A549 treated with AZD9567 at 1 μM for 4 hours (cell line): ENCODE measurements around the gene TNXB. TPM values are rescaled to one million over a fixed set of nuclear protein-coding genes. Genes with fewer than 3 reads are reported as not detected.

ENCODE experiments used
- total RNA-seq: library from RNA; stranded (reverse); fragments of 200-300 nt; extraction: Qiagen RNA extraction; gene quantifications from 5 replicates; pipeline ENCODE4 v1.2.3, GENCODE V29; 2022; ENCODE audit not compliant: insufficient read depth

TNXB gene
- total RNA-seq: 0.56 to 0.68 TPM (median 0.61 TPM) in 4 of 5 replicates, not detected in the other

GRCh38 chr6:32109114-32109764 lies at the start of gene TNXB:
Gene TNXB (minus strand): TSS chr6:32109338. CDS start chr6:32098198, 11,140 bp downstream.

DNA sequence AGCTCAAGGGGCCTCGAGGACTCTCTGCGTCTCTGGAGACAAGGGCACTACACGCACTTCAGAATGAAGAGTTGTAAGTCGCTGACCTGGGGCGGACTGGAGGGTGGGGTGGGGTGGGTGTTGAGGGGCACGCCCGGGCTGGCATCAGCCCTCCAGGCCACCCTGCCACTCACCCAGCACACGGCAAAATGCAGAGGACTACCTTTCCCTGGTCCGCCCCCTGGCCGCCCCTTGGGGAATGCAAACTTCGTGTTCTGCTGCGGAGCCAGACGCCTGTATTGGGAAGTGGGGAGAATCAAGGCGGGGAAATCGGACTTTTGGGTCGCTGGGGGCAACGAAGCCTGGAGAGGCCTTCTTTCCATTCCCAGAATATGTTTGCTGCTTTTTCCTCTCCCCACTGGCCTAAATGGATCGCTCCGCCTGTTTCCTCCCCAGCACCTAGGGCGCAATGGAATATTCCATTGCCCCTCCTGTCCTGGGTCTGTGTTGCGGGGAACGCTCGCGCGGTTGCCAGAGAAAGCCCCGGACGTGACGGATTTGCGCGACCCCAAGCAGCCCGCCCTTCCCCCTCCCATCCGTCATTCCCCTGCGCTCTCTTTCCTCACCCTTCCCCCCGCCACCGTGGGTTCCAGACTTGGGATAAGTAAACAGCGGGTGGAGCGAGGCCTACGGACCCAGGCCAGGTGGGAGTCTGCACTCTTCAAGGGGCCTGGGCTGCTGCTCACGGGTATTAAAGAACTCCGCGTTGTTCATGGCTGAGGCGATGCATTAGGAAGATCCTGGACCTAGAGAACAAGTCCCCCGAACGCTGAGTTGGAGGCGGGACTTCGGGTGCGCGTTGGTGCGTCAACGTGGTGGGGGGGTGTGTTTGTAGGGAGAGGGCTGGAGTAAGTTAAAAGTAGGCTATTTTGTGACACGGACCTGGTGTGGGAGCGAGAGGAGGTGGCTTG lies 44.7 kb upstream of the TNXB start, which contains the start of gene PPT2:
Gene PPT2 (plus strand): TSS at position 578 of the 950 bp plus-strand sequence. CDS start 454 bp downstream, outside the sequence.

DNA sequence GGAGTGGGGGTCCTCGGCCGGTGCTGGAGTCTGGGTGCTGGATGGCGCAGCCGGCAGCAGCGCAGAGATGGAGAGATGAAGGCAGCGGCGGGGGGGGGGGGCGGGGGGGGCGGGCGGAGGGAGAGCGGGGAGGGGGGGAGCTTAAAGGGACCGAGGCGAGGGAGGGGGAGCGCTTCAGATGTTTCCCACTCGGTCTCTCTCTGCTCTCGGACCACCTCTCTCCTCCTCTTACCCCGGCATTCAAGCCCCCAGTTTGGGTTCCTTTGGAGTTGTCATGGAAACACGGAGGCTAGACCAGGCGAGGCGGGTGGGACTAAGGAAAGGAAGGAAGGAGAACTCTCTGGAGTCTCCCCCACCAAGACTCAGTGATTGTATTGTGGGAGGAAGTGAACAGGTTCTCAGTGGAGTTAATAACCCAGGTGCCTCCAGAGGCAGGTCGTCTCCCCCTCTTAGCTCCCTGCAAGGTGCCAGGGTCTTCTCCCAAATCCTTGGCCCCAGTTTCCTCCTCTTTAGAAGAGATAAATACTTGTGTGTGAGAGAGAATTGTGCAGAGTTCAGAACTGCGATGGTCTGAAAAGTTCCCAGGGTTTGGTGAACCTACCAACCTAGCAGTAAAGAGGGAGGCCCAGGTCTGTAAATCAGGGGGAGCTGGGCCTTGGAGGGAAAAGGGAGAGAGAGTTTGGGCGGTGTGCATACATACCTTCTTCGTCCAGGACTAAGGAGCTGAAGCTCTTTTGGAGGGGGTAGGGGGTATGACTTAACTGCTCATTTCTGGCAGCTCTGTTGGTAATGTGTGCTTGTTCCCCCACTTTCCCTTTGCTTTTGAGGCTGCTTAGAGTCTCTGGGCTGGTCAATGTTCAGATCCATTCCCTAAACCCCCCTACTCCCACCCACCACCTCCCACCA lies 43.0 kb upstream of the TNXB start, which contains the start of gene PRRT1:
Gene PRRT1 (minus strand): TSS at position 77 of the 906 bp plus-strand sequence. CDS start 112 bp downstream, outside the sequence.

DNA sequence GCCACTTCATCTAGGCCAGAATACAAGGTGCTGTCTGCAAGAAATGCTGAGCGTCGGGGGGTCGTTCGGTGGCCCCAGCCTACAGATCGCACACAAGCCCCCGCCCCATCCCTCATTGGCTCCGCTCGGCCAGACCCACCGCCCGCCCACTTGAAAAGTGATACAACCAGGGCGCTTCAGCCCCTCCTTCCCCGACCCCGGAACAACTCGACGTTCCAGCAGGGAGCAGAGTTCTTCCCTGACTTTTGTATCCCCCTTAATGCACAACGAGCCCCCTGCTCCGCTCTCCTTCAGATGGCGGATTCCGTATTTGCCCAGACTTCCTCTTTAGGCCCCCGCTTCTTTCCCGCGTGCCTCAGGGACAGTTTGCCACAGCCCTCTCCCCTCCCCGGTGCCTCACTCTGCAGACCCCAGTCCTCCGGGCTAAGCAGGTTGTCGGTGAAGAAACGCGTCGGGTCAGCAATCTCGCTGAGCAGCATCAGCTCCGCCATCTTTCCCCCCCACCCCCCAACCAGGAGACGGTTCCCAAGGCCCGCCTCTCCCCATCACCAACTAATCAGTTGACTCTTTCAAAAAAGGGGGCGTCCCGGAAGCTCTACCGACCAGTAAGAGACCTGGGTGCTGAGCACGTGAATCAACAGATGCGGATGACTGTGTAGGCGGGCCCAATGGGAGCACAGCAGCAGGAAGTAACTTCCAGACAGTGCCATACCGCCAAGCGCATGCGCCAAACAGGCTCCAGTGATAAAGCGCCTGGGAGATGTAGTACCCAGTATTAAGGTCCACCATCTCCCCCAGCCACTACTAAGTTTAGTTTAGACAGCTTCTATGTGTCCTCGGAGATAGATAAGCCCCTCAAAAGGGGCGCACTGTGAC lies 18.8 kb upstream of the TNXB start, which contains the start of gene ATF6B:
Gene ATF6B (minus strand): TSS at position 530 of the 876 bp plus-strand sequence. CDS start 39 bp downstream, at position 491.

GRCh38 chr6:32037598-32038524 lies 71.3 kb downstream of the TNXB start, which contains the start of gene CYP21A2:
Gene CYP21A2 (plus strand): TSS chr6:32038415. CDS start chr6:32038423, 8 bp downstream.

DNA sequence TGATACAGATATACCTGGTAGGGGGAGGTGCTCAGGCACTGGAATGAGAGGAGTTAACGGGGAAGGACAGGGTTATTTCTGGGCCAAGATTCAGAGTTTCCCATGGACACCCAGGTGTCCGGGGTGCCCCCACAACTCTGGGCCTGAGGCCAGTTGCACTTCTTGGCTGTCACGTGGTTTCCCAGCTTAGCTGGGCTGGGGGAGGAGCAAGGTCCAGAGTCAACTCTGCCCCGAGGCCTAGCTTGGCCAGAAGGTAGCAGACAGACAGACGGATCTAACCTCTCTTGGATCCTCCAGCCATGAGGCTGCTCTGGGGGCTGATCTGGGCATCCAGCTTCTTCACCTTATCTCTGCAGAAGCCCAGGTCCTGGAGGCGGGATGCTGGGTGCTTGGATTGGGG lies 94.6 kb downstream of the TNXB start, which contains the start of gene C4B:
Gene C4B (plus strand): TSS at position 249 of the 400 bp plus-strand sequence. CDS start 51 bp downstream, at position 300.

Other genes with a start within 250 kb of the TNXB start
- gene NEU1, start 246.5 kb downstream of the TNXB start, total RNA-seq: 27.6 to 34.9 TPM (median 30.4 TPM) in 5 replicates
- 0.05 TPM in 1 of 5 replicates, not detected in the others for gene SLC44A4, start 230.3 kb downstream of the TNXB start, total RNA-seq
- 25.4 to 29.9 TPM (median 28.1 TPM) in 5 replicates for gene EHMT2, start 211.6 kb downstream of the TNXB start, total RNA-seq
- gene ZBTB12, start 207.3 kb downstream of the TNXB start, total RNA-seq: 2.9 to 3.6 TPM (median 3.3 TPM) in 5 replicates
- gene C2, start 181.6 kb downstream of the TNXB start, total RNA-seq: 0.16 to 0.44 TPM (median 0.20 TPM) in 4 of 5 replicates, not detected in the other
- 1.3 to 2.6 TPM (median 2.4 TPM) in 5 replicates for gene CFB, start 163.2 kb downstream of the TNXB start, total RNA-seq
- 75.8 to 81.6 TPM (median 76.7 TPM) in 5 replicates for gene NELFE, start 150.4 kb downstream of the TNXB start, total RNA-seq
- gene SKIC2, start 150.2 kb downstream of the TNXB start, total RNA-seq: 25.9 to 29.7 TPM (median 26.7 TPM) in 5 replicates
- 11.5 to 12.7 TPM (median 11.8 TPM) in 5 replicates for gene DXO, start 137.2 kb downstream of the TNXB start, total RNA-seq
- 1.0 to 2.2 TPM (median 1.3 TPM) in 4 of 5 replicates, not detected in the other for gene C4A, start 127.3 kb downstream of the TNXB start, total RNA-seq
- 0.79 to 0.99 TPM (median 0.85 TPM) in 4 of 5 replicates, not detected in the other for gene C4B, start 94.5 kb downstream of the TNXB start, total RNA-seq
- gene CYP21A2, start 70.9 kb downstream of the TNXB start, total RNA-seq: 0.05 TPM in 1 of 5 replicates, not detected in the others
- gene ATF6B, start 18.9 kb upstream of the TNXB start, total RNA-seq: 27.7 to 34.3 TPM (median 33.5 TPM) in 5 replicates
- gene FKBPL, start 20.9 kb upstream of the TNXB start, total RNA-seq: 6.6 to 10.5 TPM (median 7.4 TPM) in 5 replicates
- gene PRRT1, start 42.6 kb upstream of the TNXB start, total RNA-seq: 0.44 to 0.70 TPM (median 0.59 TPM) in 4 of 5 replicates, not detected in the other
- gene PPT2, start 44.8 kb upstream of the TNXB start, total RNA-seq: 6.9 to 8.6 TPM (median 7.5 TPM) in 5 replicates
- 1.8 to 3.0 TPM (median 2.1 TPM) in 4 of 5 replicates, not detected in the other for gene EGFL8, start 55.3 kb upstream of the TNXB start, total RNA-seq
- 30.2 to 39.5 TPM (median 37.4 TPM) in 5 replicates for gene AGPAT1, start 66.7 kb upstream of the TNXB start, total RNA-seq
- 31.8 to 46.9 TPM (median 46.1 TPM) in 5 replicates for gene RNF5, start 69.1 kb upstream of the TNXB start, total RNA-seq
- gene AGER, start 74.9 kb upstream of the TNXB start, total RNA-seq: 1.3 to 1.8 TPM (median 1.7 TPM) in 4 of 5 replicates, not detected in the other
- gene PBX2, start 80.9 kb upstream of the TNXB start, total RNA-seq: 11.3 to 14.9 TPM (median 14.0 TPM) in 5 replicates
- 0.23 to 0.40 TPM (median 0.31 TPM) in 4 of 5 replicates, not detected in the other for gene GPSM3, start 83.3 kb upstream of the TNXB start, total RNA-seq
- gene NOTCH4, start 114.7 kb upstream of the TNXB start, total RNA-seq: 0.69 to 0.87 TPM (median 0.79 TPM) in 4 of 5 replicates, not detected in the other